Spleen (tissue), 11 donors: ENCODE measurements around the gene NCBP3. TPM values are rescaled to one million over a fixed set of nuclear protein-coding genes. Genes with fewer than 3 reads are reported as not detected.

Experiments
- DNase-seq: peaks from one replicate; pipeline ENCODE4 v3.0.0-alpha.2; 2020
- H3K27ac ChIP-seq, 8 donors: fragments of 200-600 bp; sonication (generic) in 7 of 8; 1 replicate in 4 of 8; 2 replicates in 4 of 8; pipeline versions ENCODE4 v1.5.0 to v1.8.0; 2016 to 2021; ENCODE audit warnings: inconsistent platforms in 4 of 8, mild to moderate bottlenecking in 4 of 8, moderate library complexity in 1 of 8
- H3K27me3 ChIP-seq, 7 donors: fragments of 200-600 bp; sonication (generic) in 6 of 7; replicated peaks in 1 of 7; 1 replicate in 4 of 7; 2 replicates in 3 of 7; pipeline versions ENCODE4 v1.5.0 to v1.8.0; 2016 to 2021; ENCODE audit warnings: inconsistent platforms in 3 of 7, mild to moderate bottlenecking in 1 of 7
- H3K36me3 ChIP-seq, 6 donors: fragments of 200-600 bp; sonication (generic) in 5 of 6; 1 replicate in 4 of 6; 2 replicates in 2 of 6; pipeline versions ENCODE4 v1.5.0 to v1.8.0; 2016 to 2021; ENCODE audit warnings: inconsistent platforms in 2 of 6
- H3K4me1 ChIP-seq, 6 donors: fragments of 200-600 bp; sonication (generic) in 5 of 6; 1 replicate in 3 of 6; 2 replicates in 3 of 6; pipeline versions ENCODE4 v1.5.0 to v1.8.0; 2016 to 2021; ENCODE audit warnings: inconsistent platforms in 3 of 6
- H3K4me3 ChIP-seq, 8 donors: fragments of 200-600 bp; sonication (generic) in 7 of 8; 1 replicate in 4 of 8; 2 replicates in 4 of 8; pipeline versions ENCODE4 v1.5.0 to v1.8.0; 2016 to 2021; ENCODE audit warnings: inconsistent platforms in 4 of 8, mild to moderate bottlenecking in 4 of 8, moderate library complexity in 2 of 8
- H3K9me3 ChIP-seq, 8 donors: fragments of 200-600 bp; sonication (generic) in 7 of 8; 1 replicate in 4 of 8; 2 replicates in 4 of 8; pipeline versions ENCODE4 v1.5.0 to v1.8.0; 2016 to 2021; ENCODE audit warnings: inconsistent platforms in 4 of 8
- CTCF ChIP-seq, 11 experiments: fragments of 200-600 bp in 7 of 11; fragments of 450-650 bp in 4 of 11; sonication (generic) in 4 of 11; IDR thresholded peaks in 8 of 11; conservative IDR thresholded peaks in 3 of 11; 1 replicate in 7 of 11; 2 replicates in 4 of 11; pipeline versions ENCODE4 v1.4.0 to v1.8.0; 2016 to 2021; ENCODE audit warnings: antibody characterized with exemption in 11 of 11, inconsistent platforms in 4 of 11, mild to moderate bottlenecking in 1 of 11
- POLR2A ChIP-seq, 3 donors: fragments of 450-650 bp; IDR thresholded peaks; one replicate each; pipeline ENCODE4 v1.5.1; 2017; ENCODE audit warnings: antibody characterized with exemption in 3 of 3, mild to moderate bottlenecking in 1 of 3
- POLR2AphosphoS5 ChIP-seq, 3 donors: sonication (generic); formaldehyde crosslinking; IDR thresholded peaks; one replicate each; pipeline ENCODE4 v1.5.1; 2017; ENCODE audit warnings: antibody characterized with exemption in 3 of 3
- WGBS, 5 donors: extraction: QIAGEN DNeasy Blood & Tissue Kit in 3 of 5; methylation state at CpG; one replicate each; pipeline versions ENCODE4 v1.1.5 to v1.1.7; 2013 to 2018; 5-methylcytosine and 5-hydroxymethylcytosine counted together
- intact Hi-C: fragments of 100-400 bp; cut with DNase I; formaldehyde crosslinking; loops from one replicate; pipeline ENCODE4 v1.15.0; 2023; ENCODE audit warnings: low total_unique reads
- polyA plus RNA-seq, 3 donors: library from polyadenylated mRNA; stranded (reverse); fragments of 200-250 nt; gene quantifications; one replicate each; pipeline ENCODE4 v1.2.1, GENCODE V29; 2013
- total RNA-seq, 7 donors: library from RNA; depleted of rRNA in 3 of 7; stranded (reverse); fragments of >200 nt in 3 of 7; fragmentation: NEBNext Ultra II Directional in 4 of 7; extraction: Animal tissue kit (Norgen Biotek cat#: 25700) in 4 of 7; gene quantifications; one replicate each; pipeline versions ENCODE4 v1.1.0 to v1.2.1, GENCODE V29; 2016 to 2021
- donor health status: healthy with polysubstance abuse.
- donor health status: DM: no; HTN: no; CAD: no; lungs with moderate emphysema.
- donor health status: DM: no; HTN: no; CAD: no.
- donor health status: Bipolar disorder and iron deficiency.
- donor health status: healthy.
- donor health status: DM: no; HTN: no; CAD: no.
- donor health status: DM: yes; HTN: yes; CAD: no.

NCBP3 gene
- total and polyA plus RNA-seq, 10 donors = 13.0 to 43.9 (median 32.6) TPM

GRCh38 chr17:3827124-3827773 lies 18.8 kb downstream of the NCBP3 start:
- Histone ChIP-seq H3K27ac (peak overlapping the region in 1 of 8 donors; percentile 15), H3K27me3 (no peaks in the 10 kb centered on the region), H3K9me3 (no peaks in the 10 kb centered on the region), H3K4me1 (peaks cover 0 to 16% (median 2%) of the 10 kb centered on the region in 6 donors), H3K36me3 (peaks cover 0 to 90% (median 62%) of the 10 kb centered on the region in 6 donors), H3K4me3 (no peak overlapping the region)
- WGBS, 5 donors = 52 to 58% (median 53%) methylated on average over 6 of the region's 6 CpGs
- intact Hi-C loops = loop anchor here (5.0 kb wide), 1 partner anchor 90 kb away; no protein-coding TSS in a partner anchor
- TF ChIP-seq CTCF (IDR thresholded peaks at IDR 0.05 in 8 of 11, conservative IDR thresholded peaks at IDR 0.05 in 3 of 11) (peak; percentile 47 to 77 (median 72)), POLR2A (IDR thresholded peaks at IDR 0.05) (no peak)
- no peak for DNase-seq

GRCh38 chr17:3826191-3826590 lies 19.9 kb downstream of the NCBP3 start:
- Histone ChIP-seq H3K9me3 (no peaks in the 10 kb centered on the region), H3K4me1 (peaks cover 0 to 16% (median 2%) of the 10 kb centered on the region in 6 donors), H3K27ac (no peak overlapping the region), H3K4me3 (no peak overlapping the region), H3K27me3 (no peaks in the 10 kb centered on the region), H3K36me3 (peaks cover 0 to 100% (median 71%) of the 10 kb centered on the region in 6 donors)
- intact Hi-C loops = loop anchor here (5.0 kb wide), 1 partner anchor 89 kb away; no protein-coding TSS in a partner anchor
- no peak for TF ChIP-seq POLR2AphosphoS5 (IDR thresholded peaks at IDR 0.05)
- TF ChIP-seq CTCF (IDR thresholded peaks at IDR 0.05 in 8 of 11, conservative IDR thresholded peaks at IDR 0.05 in 3 of 11) = no peak
- no peak for TF ChIP-seq POLR2A (IDR thresholded peaks at IDR 0.05)
- DNase-seq = no peak
- 84 to 95% (median 91%) methylated on average over 4 of the region's 4 CpGs for WGBS, 5 donors

- Histone ChIP-seq H3K36me3 (peaks cover 8 to 100% (median 87%) of the 10 kb centered on the region in 6 donors), H3K27me3 (no peaks in the 10 kb centered on the region), H3K4me3 (no peak overlapping the region), H3K9me3 (no peaks in the 10 kb centered on the region), H3K4me1 (peaks cover 0 to 16% (median 11%) of the 10 kb centered on the region in 6 donors), H3K27ac (no peak overlapping the region)
- intact Hi-C loops = no loop called here
- WGBS, 5 donors = 91 to 96% (median 94%) methylated on average over 9 of the region's 9 CpGs
- DNase-seq = no peak
- TF ChIP-seq POLR2AphosphoS5 (IDR thresholded peaks at IDR 0.05) = no peak
- TF ChIP-seq CTCF (IDR thresholded peaks at IDR 0.05 in 8 of 11, conservative IDR thresholded peaks at IDR 0.05 in 3 of 11) = no peak
- TF ChIP-seq POLR2A (IDR thresholded peaks at IDR 0.05) = no peak
These were observed 24.9 kb downstream of the NCBP3 start for GRCh38 chr17:3821101-3821500.

GRCh38 chr17:3818786-3819185 lies 27.3 kb downstream of the NCBP3 start:
- H3K4me3 ChIP-seq = no peak overlapping the region
- H3K27ac ChIP-seq = peak overlapping the region in 4 of 8 donors; percentile 35 to 74 (median 60)
- no peak for DNase-seq
- no peaks in the 10 kb centered on the region for H3K27me3 ChIP-seq
- no peaks in the 10 kb centered on the region for H3K9me3 ChIP-seq
- peak in 1 of 3 donors; percentile 35 for TF ChIP-seq POLR2AphosphoS5 (IDR thresholded peaks at IDR 0.05)
- no peak for TF ChIP-seq POLR2A (IDR thresholded peaks at IDR 0.05)
- TF ChIP-seq CTCF (IDR thresholded peaks at IDR 0.05 in 8 of 11, conservative IDR thresholded peaks at IDR 0.05 in 3 of 11) = no peak
- intact Hi-C loops = no loop called here
- peaks cover 8 to 100% (median 87%) of the 10 kb centered on the region in 6 donors for H3K36me3 ChIP-seq
- peaks cover 0 to 16% (median 11%) of the 10 kb centered on the region in 6 donors for H3K4me1 ChIP-seq
- 60 to 70% (median 68%) methylated on average over 6 of the region's 6 CpGs for WGBS, 5 donors
